Measurements from ENCODE around the gene PBX3. TPM values are rescaled to one million over a fixed set of nuclear protein-coding genes. Genes with fewer than 3 reads are reported as not detected.
"Not testable (repeated sequence)": the region's sequence is repeated elsewhere in the genome, so short reads cannot be mapped to it uniquely, and the experiment has no call there.

PBX3 gene
- total and polyA plus RNA-seq, 9 of the 15 experiments (the other 6 are each of a cell fraction or from before 2014, with no cell fraction given), result 0.14 to 5.8 (median 0.92) TPM

DNA sequence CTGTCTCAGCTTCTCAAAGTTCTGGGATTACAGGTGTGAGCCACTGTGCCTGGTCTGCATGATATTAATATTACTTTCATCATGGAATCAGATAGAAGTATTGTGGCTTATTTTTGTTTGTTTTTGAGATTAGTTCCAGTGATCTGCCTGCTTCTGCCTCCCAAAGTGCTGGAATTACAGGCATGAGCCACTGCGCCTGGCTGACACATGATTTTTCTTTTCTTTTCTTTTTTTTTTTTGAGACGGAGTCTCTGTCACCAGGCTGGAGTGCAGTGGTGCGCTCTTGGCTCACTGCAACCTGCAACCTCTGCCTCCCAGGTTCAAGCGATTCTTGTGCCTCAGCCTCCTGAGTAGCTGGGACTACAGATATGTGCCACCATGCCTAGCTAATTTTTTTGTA lies 29.6 kb downstream of the PBX3 start:
- not testable (repeated sequence) for H2AFZ ChIP-seq (ENCODE audit: low read depth, low read length); FAIRE-seq; H3K27ac ChIP-seq (ENCODE audit: extremely low read depth, low read depth, low read length)

DNA sequence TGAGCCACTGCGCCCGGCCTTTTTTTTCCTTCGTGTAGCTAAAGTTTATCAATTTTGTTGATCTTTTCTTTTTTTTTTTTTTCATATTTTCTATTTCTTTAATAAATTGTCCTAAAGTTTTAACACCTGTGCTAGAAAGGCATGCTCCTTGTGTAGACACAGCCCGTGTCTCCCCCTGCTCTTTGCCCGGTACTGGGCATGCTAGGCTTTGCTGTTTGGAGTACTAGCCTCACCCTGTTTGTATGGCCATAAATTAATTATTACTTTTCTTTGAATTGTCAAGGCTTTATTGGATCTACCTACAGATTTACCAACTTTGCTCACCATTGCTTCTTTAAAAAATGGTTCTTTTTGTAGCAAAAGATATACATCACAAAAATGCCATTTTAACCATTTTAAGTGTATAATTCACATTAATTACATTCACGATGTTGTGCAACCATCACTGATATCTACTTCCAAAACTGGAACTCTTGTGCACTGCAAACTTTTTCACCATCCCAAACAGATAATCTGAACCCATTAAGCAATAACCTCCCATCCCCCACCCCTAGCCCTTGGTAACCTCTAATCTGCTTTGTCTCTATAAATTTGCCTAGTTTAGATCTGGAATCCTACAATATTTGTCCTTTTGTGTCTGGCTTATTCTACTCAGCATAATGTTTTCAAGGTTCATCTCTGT lies 31.5 kb downstream of the PBX3 start:
- BruUV-seq (replicated peaks); H3K9me1 ChIP-seq (ENCODE audit: control insufficient read depth, insufficient read depth, low read length); FAIRE-seq; in situ Hi-C loops (cut with MboI); H3K4me3 ChIP-seq; H3K79me2 ChIP-seq (ENCODE audit: control insufficient read depth, insufficient read depth, low read length); H4K20me1 ChIP-seq (replicated peaks; ENCODE audit: control insufficient read depth, insufficient read depth, low read length); DNase-seq (ENCODE audit: extremely low read depth in 1 of 4, low spot score in 3 of 4); H3K4me1 ChIP-seq (replicated peaks in 1 of 2; ENCODE audit: control insufficient read depth in 2 of 2, insufficient read depth in 2 of 2, low read length in 2 of 2); H3K9ac ChIP-seq (ENCODE audit: insufficient read depth in 1 of 2, low read depth in 2 of 2, low read length in 2 of 2); H2AFZ ChIP-seq (ENCODE audit: low read depth, low read length); ATAC-seq; H3K27ac ChIP-seq (ENCODE audit: extremely low read depth, low read depth, low read length); H3K4me2 ChIP-seq (ENCODE audit: insufficient read depth, low read length); H3K36me3 ChIP-seq (ENCODE audit: control insufficient read depth, insufficient read depth, low read length); H3K27me3 ChIP-seq (ENCODE audit: control insufficient read depth in 2 of 2, insufficient read depth in 2 of 2, low read length in 2 of 2); H3K9me3 ChIP-seq (replicated peaks; ENCODE audit: control insufficient read depth, insufficient read depth, low read depth, low read length); POLR2A ChIA-PET; CTCF ChIA-PET (ENCODE audit: low intra/inter-chr PET ratio); intact Hi-C loops (cut with micrococcal nuclease): not testable (repeated sequence)
- 44% methylated on average over 4 of the region's 6 CpGs for WGBS (ENCODE audit: insufficient coverage, low coverage, missing lambda C conversion rate)

More for the DNA sequence above, 29.6 kb downstream of the PBX3 start:
- H4K20me1 ChIP-seq (replicated peaks; ENCODE audit: control insufficient read depth, insufficient read depth, low read length); H3K9me1 ChIP-seq (ENCODE audit: control insufficient read depth, insufficient read depth, low read length); H3K4me2 ChIP-seq (ENCODE audit: insufficient read depth, low read length); H3K36me3 ChIP-seq (ENCODE audit: control insufficient read depth, insufficient read depth, low read length); H3K79me2 ChIP-seq (ENCODE audit: control insufficient read depth, insufficient read depth, low read length); H3K9ac ChIP-seq (ENCODE audit: insufficient read depth in 1 of 2, low read depth in 2 of 2, low read length in 2 of 2); BruUV-seq (replicated peaks); H3K4me3 ChIP-seq; intact Hi-C loops (cut with micrococcal nuclease); CTCF ChIA-PET (ENCODE audit: low intra/inter-chr PET ratio); ATAC-seq; H3K27me3 ChIP-seq (ENCODE audit: control insufficient read depth in 2 of 2, insufficient read depth in 2 of 2, low read length in 2 of 2); in situ Hi-C loops (cut with MboI); H3K4me1 ChIP-seq (replicated peaks in 1 of 2; ENCODE audit: control insufficient read depth in 2 of 2, insufficient read depth in 2 of 2, low read length in 2 of 2); H3K9me3 ChIP-seq (replicated peaks; ENCODE audit: control insufficient read depth, insufficient read depth, low read depth, low read length); DNase-seq (ENCODE audit: extremely low read depth in 1 of 4, low spot score in 3 of 4): not testable (repeated sequence)
- POLR2A ChIA-PET, result interaction anchor here (0.6 to 1.0 kb wide), 2 partner anchors 13 to 116 kb away, joined by 3 read pairs; no protein-coding TSS in a partner anchor
- 13% methylated on average over 4 of the region's 4 CpGs for WGBS (ENCODE audit: insufficient coverage, low coverage, missing lambda C conversion rate)

DNA sequence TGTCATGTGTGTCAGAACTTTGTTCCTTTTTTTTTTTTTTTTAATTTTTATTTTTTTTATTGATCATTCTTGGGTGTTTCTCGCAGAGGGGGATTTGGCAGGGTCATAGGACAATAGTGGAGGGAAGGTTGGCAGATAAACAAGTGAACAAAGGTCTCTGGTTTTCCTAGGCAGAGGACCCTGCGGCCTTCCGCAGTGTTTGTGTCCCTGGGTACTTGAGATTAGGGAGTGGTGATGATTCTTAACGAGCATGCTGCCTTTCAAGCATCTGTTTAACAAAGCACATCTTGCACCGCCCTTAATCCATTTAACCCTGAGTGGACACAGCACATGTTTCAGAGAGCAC lies 32.0 kb downstream of the PBX3 start:
- POLR2A ChIA-PET; H3K27me3 ChIP-seq (ENCODE audit: control insufficient read depth in 2 of 2, insufficient read depth in 2 of 2, low read length in 2 of 2); H3K36me3 ChIP-seq (ENCODE audit: control insufficient read depth, insufficient read depth, low read length); DNase-seq (ENCODE audit: extremely low read depth in 1 of 4, low spot score in 3 of 4); H3K4me2 ChIP-seq (ENCODE audit: insufficient read depth, low read length); H3K4me3 ChIP-seq; in situ Hi-C loops (cut with MboI); H3K9me1 ChIP-seq (ENCODE audit: control insufficient read depth, insufficient read depth, low read length); ATAC-seq; H3K9ac ChIP-seq (ENCODE audit: insufficient read depth in 1 of 2, low read depth in 2 of 2, low read length in 2 of 2); H3K4me1 ChIP-seq (replicated peaks in 1 of 2; ENCODE audit: control insufficient read depth in 2 of 2, insufficient read depth in 2 of 2, low read length in 2 of 2); H3K9me3 ChIP-seq (replicated peaks; ENCODE audit: control insufficient read depth, insufficient read depth, low read depth, low read length); H4K20me1 ChIP-seq (replicated peaks; ENCODE audit: control insufficient read depth, insufficient read depth, low read length); intact Hi-C loops (cut with micrococcal nuclease); H2AFZ ChIP-seq (ENCODE audit: low read depth, low read length); CTCF ChIA-PET (ENCODE audit: low intra/inter-chr PET ratio); H3K79me2 ChIP-seq (ENCODE audit: control insufficient read depth, insufficient read depth, low read length); H3K27ac ChIP-seq (ENCODE audit: extremely low read depth, low read depth, low read length); FAIRE-seq; BruUV-seq (replicated peaks): not testable (repeated sequence)
- no CpG with 5 or more reads among the region's 5 CpGs for WGBS (ENCODE audit: insufficient coverage, low coverage, missing lambda C conversion rate)
